IPS DF 19.7 (cell line): ENCODE results near the gene KLRC1.
"Not testable (repeated sequence)": the region's sequence is repeated elsewhere in the genome, so short reads cannot be mapped to it uniquely, and the experiment has no call there.

Experiments used
- DNase-seq: peaks from one replicate; pipeline ENCODE4 v3.0.0-alpha.2; 2013; ENCODE audit warnings: low read depth, low spot score

KLRC1 gene

DNA sequence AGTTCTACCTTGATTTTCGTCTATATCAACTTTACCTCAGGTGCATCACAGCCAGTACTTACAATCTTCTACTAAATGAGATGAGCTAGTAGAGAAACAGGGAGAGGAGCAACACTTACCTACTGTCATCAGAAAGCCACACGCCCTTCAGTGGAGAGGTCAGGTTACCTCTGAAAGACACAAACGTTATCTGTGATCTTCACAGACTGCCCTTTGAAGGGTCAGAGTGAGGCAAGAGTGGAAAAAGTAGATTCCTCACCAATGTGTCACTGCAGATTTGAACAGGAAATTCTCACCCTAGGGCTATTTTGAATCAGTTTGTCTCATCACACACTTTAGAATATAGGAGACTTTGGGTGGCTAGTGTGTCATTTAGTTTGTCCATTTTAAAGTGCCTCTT lies 31.0 kb downstream of the KLRC1 start:
- not testable (repeated sequence) for DNase-seq

DNA sequence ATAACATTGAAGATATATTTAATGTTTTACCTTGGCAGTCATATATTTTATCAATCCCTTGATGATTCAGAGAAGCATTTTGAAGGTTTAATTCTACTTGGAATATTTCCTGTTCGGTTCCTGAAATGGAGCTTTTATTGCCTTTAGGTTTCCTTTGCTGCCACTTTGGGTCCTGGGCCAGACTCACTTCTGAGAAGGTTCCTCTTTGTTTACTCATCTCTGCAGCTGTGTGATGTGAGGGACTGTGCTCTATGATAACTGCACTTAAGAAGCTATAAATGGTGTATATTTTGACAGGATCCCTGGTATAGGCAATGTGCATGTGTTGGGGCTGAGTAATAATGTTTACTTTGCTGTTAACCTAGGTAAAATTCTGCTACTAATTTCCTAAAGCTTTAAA lies 32.8 kb downstream of the KLRC1 start, which contains the start of gene KLRC3:
KLRC3 (minus strand) TSS at position 262 of the 400 bp plus-strand sequence; CDS start at position 217, 45 bp downstream.
- not testable (repeated sequence) for DNase-seq

DNA sequence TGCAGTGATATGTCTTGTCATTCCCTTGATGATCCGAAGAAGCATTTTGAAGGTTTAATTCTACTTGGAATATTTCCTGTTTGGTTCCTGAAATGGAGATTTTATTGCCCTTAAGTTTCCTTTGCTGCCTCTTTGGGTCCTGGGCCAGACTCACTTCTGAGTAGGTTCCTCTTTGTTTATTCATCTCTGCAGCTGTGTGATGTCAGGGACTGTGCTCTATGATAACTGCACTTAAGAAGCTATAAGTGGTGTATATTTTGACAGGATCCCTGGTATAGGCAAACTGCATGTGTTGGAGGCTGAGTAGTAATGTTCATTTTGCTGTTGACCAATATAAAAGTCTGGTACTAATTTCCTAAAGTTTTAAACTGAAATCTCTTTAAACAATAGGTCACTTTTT lies 43.8 kb downstream of the KLRC1 start, which contains the start of gene KLRC4:
KLRC4 (minus strand) TSS at position 366 of the 400 bp plus-strand sequence; CDS start at position 184, 182 bp downstream.
- DNase-seq: no peak

DNA sequence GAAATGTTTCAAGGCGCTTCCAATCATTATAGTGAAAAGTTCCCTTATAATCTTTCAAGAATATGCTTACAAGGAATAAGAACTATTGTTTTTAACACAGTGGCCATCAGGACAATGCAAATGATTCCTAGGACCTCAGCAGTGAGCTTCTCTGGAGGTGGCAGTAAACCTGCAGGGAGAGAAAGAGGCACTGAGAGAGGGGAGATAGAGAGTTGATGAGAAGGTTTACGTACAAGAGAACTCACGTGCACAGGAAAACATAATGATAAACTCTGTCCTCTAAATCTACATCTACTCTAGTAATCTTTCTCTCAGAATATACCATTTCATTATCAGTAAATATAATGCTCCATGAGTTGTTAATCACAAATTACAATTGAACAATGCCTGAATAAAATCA lies 44.3 kb downstream of the KLRC1 start:
- no peak for DNase-seq

DNA sequence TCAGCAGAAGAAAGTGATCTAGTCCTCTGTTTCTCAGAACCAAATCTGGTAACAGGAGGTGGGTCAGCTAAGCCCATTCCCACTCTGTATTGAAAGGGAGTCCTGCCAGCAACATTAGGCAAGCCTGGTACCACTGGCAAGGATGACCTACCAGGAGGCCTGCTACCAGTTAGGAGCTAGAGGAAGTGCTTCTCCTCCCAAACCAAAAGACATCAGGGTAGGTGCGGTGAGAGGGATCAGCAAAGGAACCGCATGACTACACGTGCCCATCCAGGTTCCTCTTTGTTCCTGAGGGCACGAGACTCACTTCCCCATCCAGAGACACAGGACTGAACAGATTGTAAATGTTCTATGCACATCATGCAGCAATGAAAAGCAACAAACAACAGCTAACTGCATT lies 46.5 kb downstream of the KLRC1 start:
- no peak for DNase-seq

DNA sequence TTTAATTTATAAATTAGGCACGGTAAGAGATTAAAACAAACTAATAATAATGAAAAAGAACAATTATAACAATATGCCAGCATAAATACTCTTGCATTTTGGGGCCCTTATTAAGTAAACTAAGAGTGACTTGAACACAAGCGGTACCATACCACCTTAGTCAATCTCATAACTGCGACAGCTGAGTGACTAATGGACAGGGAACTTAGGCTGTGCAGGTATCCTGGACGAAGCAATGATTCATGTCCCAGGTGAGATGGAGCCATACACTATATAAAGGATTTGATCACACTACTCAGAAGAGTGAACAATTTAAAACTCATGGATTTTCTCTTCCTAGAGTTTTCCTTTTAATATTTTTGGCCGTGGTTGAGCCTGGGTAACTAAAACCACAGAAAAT lies 47.9 kb downstream of the KLRC1 start:
- no peak for DNase-seq

DNA sequence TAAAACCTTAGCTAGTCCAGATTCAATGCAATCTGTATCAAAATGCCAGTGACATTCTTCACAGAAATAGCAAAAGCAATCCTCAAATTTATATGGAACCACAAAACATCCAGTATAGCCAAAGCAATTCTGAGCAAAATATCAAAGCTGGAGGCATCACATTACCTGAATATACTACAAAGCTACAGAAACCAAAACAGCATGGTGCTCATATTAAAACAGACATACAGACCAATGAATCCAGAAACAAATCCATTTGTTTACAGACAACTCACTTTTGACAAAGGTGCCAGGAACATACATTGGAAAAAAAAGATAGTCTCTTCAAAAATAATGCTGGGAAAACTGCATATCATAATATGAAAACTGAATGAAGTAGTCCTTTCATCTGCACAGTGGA lies 48.4 kb downstream of the KLRC1 start:
- no peak for DNase-seq

DNA sequence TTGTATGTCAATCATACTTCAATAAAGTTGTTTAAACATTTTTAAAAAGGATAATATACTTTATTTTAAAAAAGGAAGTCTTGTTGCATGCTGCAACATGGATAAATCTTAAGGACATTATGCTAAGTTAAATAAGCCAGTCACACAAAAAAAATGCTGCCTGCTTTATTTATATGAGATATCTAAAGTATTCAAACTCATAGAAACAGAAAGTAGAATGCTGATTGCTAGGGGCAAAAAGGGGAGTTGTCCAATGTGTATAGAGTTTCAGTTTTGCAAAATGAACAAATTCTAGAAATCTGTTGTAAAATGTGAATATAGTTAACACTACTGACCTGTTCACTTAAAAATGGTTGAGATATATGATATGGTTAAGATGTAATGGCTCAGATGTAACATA lies 52.3 kb downstream of the KLRC1 start:
- DNase-seq: no peak

DNA sequence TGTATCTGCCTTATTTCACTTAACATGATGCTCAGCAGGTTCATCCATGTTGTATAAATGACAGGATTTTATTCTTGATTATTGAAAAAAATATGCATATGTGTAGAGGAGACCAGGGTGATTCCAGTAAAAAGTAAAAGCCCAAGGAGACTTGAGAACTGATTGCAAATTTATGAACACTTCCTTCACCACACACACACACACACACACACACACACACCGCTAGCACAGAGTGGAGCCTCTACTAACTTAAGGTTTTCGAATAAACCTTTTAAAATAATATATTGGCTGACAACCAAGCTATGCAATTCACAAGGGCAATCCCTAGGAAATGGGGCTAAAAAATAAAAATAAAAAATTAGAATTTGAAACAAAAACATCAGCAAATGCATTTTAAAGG lies 55.0 kb downstream of the KLRC1 start:
- no peak for DNase-seq

DNA sequence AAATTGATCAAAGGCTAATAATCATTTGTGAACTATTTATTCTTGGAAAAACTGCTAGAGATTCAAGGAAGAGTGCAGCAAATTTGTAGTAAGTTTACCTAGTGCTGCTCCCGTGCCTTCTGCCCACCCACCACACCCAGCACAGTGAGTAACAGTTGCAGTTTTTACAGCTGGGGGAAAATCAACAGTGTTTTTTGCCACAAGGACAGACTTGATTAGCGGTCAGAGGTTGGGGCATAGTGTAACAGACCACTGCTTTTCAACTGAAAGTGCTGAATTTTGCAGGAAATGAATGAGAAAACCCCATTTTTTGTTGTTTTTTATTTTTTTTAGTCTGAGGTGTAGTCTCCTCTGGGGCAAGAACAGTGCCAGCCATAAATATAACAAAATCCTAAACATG lies 55.9 kb downstream of the KLRC1 start:
- DNase-seq: no peak

DNA sequence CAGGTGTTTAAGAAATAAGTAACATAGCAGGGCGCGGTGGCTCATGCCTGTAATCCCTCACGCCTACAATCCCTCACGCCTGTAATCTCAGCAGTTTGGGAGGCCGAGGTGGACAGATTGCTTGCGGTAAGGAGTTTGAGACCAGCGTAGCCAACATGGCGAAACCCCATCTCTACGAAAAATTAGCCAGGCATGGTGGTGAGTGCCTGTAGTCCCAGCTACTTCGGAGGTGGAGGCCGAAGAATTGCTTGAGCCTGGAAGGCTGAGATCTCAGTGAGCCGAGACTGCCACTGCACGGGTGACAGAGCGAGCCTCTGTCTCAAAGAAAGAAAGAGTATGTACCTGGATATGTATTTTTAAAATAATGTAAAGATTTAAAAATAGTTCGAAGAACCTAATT lies 57.0 kb downstream of the KLRC1 start:
- not testable (repeated sequence) for DNase-seq
